Stimulated activated CD4-positive, alpha-beta T cell treated with anti-CD3 and anti-CD28 coated beads, Interleukin-1b, Interleukin-23, amount 100 ng/mL, for 1 hour (primary cell): ENCODE measurements around the gene RDH16.
"Not testable (repeated sequence)": the region's sequence is repeated elsewhere in the genome, so short reads cannot be mapped to it uniquely, and the experiment has no call there.

Source experiments
- DNase-seq, 2 donors: peaks; one replicate each; pipeline ENCODE4 v3.0.0-alpha.2; 2020; ENCODE audit warnings: low read depth in 2 of 2

The RDH16 gene

GRCh38 chr12:56953314-56953713, 4.1 kb downstream of the RDH16 start:
- no peak for DNase-seq

GRCh38 chr12:56951582-56952339, 5.6 kb downstream of the RDH16 start:
- DNase-seq = no peak

- no peak for DNase-seq
Measured at GRCh38 chr12:56948881-56949280, 8.5 kb downstream of the RDH16 start.

GRCh38 chr12:56948457-56948777, 9.0 kb downstream of the RDH16 start:
- no peak for DNase-seq

GRCh38 chr12:56947633-56948456, 9.6 kb downstream of the RDH16 start:
- no peak for DNase-seq

- no peak for DNase-seq
Measured at GRCh38 chr12:56943878-56944277, 13.5 kb downstream of the RDH16 start.

- DNase-seq = not testable (repeated sequence)
Measured at GRCh38 chr12:56943374-56943773, 14.0 kb downstream of the RDH16 start.

GRCh38 chr12:56941299-56942017, 15.9 kb downstream of the RDH16 start:
- no peak for DNase-seq

GRCh38 chr12:56940942-56941298, 16.5 kb downstream of the RDH16 start:
- DNase-seq = not testable (repeated sequence)

GRCh38 chr12:56935752-56936151, 21.7 kb downstream of the RDH16 start:
- DNase-seq = no peak

GRCh38 chr12:56935157-56935556, 22.3 kb downstream of the RDH16 start:
- DNase-seq = no peak

GRCh38 chr12:56933826-56934625, 23.4 kb downstream of the RDH16 start, which contains the start of gene SDR9C7:
Gene SDR9C7, minus strand, starts transcription at chr12:56934408. Its CDS starts 147 bp downstream, at chr12:56934261.
- DNase-seq = no peak

- DNase-seq = no peak
Measured at GRCh38 chr12:56932867-56933266, 24.5 kb downstream of the RDH16 start.

GRCh38 chr12:56932146-56932545, 25.3 kb downstream of the RDH16 start:
- no peak for DNase-seq

- no peak for DNase-seq
Measured at GRCh38 chr12:56931474-56931978, 25.9 kb downstream of the RDH16 start.

GRCh38 chr12:56930241-56930640, 27.2 kb downstream of the RDH16 start:
- no peak for DNase-seq

- DNase-seq = no peak
Measured at GRCh38 chr12:56929780-56930179, 27.6 kb downstream of the RDH16 start.

- no peak for DNase-seq
Measured at GRCh38 chr12:56928262-56928661, 29.1 kb downstream of the RDH16 start.

GRCh38 chr12:56927281-56927680, 30.1 kb downstream of the RDH16 start:
- DNase-seq = no peak

GRCh38 chr12:56922031-56922430, 35.4 kb downstream of the RDH16 start:
- DNase-seq = no peak

- DNase-seq = no peak
Measured at GRCh38 chr12:56921346-56921745, 36.1 kb downstream of the RDH16 start.
